GM20000 (cell line): Measurements from ENCODE around the gene PPP2R5A.
"Not testable (repeated sequence)": the region's sequence is repeated elsewhere in the genome, so short reads cannot be mapped to it uniquely, and the experiment has no call there.

Source experiments
- DNase-seq: peaks from one replicate; pipeline ENCODE4 v3.0.0; 2012; ENCODE audit warnings: low spot score
- CTCF ChIP-seq: IDR thresholded peaks from 2 replicates; pipeline ENCODE4 v1.5.1; 2012; ENCODE audit warnings: mild to moderate bottlenecking, control low read depth; ENCODE audit errors: extremely low read depth, missing control alignments

Gene PPP2R5A

GRCh38 chr1:212285685-212286555, 710 bp downstream of the PPP2R5A start:
- no peak for TF ChIP-seq CTCF
- DNase-seq = peak; percentile 69

- TF ChIP-seq CTCF = no peak
- DNase-seq = no peak
Observed at GRCh38 chr1:212286556-212287131, 1.4 kb downstream of the PPP2R5A start.

DNA sequence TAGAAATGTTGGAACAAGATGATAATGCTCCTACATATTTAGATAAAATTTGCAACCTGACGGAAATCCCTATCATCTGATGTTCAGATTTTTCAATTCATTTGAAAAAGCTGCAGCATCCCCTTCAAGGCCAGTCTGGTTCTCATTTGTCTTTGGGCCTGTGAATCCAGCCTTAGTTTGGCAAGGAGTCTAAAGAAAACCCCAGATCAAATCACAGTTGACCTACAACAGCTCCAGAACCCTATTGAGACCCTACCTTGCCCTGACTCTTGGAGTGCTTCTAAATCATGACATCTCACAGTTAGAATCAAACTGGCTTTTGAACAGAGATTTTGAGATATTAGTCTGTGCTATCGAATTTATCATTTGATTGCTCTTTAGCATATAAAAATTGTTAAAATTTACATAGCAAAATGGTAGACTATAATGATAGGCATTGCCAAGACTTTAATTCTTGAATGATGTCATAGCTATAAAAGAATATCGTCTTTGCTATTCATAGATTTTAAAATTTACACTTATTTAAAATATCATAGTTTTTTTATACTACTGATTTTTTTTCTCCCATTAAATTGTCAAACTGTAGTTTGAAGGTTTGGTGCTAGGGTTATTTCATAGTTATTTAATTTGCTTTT, 2.2 kb downstream of the PPP2R5A start:
- TF ChIP-seq CTCF = no peak
- DNase-seq = no peak

GRCh38 chr1:212287995-212288394, 2.8 kb downstream of the PPP2R5A start:
- not testable (repeated sequence) for DNase-seq

GRCh38 chr1:212288615-212289014, 3.4 kb downstream of the PPP2R5A start:
- no peak for TF ChIP-seq CTCF
- no peak for DNase-seq

DNA sequence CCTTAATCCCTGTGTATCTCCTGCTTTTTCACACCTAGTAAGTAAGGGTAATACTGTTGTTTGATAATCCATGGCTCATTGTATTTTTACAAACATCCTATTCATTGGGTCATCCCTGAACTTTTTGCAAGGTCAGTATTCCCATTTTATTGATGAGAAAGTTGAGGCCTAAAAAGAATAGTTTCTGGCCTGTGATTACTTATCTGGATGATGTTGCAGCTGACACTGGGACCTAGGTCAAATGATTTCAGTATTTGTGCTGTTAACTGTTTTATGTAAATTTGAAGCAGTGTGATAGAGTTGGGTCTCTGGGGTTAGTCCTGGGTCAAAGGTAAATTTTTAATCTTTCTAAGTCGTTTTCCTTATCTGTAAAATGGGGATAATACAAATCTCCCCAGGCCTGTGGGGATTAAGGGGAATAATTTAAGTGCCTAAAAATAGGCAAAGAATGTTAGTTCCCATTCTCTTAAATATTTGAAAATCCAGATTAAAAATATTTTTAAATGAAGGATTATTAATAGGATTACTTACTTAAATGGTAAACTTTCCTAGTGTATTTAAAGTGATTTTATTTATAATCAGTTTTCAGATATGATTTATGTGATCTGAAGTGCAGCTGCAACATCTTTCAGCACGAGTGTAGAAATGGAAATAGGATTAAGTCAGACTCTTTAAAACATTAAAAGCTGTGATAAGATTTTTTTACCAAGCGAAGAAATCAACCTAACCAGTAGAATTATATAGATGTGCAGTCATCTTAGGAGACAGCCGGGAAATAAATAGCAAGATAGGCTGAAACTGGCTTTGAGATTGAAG, 4.3 kb downstream of the PPP2R5A start:
- no peak for DNase-seq
- TF ChIP-seq CTCF = no peak

DNA sequence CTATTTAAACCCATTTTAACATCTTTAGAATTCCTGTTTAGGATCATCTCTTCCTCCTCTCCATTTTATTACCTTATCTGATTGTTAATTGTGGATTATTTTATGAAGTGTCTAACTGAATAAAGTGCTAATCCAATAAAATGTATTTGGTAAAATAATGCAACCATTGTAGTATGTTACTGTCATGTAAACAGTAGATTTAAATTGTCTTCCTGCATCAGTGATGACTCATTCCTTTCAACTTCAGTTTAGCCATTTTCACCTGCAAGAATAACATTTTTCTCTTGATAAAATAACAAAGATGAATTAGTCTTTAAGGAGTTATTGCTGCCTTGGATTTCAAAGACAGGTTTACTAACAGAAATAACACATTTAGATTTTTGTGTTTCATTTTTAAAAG, 5.4 kb downstream of the PPP2R5A start:
- no peak for DNase-seq

More for the DNA sequence above, 5.4 kb downstream of the PPP2R5A start:
- no peak for TF ChIP-seq CTCF
